CD4-positive, alpha-beta T cell treated with Interleukin-2 at 100 ng/mL for 4 hours (primary cell): ENCODE results near the gene CLEC1A.
"Not testable (repeated sequence)": the region's sequence is repeated elsewhere in the genome, so short reads cannot be mapped to it uniquely, and the experiment has no call there.

Experiments
- DNase-seq: peaks from one replicate; pipeline ENCODE4 v3.0.0-alpha.2; 2020; ENCODE audit warnings: low spot score

The CLEC1A gene

DNA sequence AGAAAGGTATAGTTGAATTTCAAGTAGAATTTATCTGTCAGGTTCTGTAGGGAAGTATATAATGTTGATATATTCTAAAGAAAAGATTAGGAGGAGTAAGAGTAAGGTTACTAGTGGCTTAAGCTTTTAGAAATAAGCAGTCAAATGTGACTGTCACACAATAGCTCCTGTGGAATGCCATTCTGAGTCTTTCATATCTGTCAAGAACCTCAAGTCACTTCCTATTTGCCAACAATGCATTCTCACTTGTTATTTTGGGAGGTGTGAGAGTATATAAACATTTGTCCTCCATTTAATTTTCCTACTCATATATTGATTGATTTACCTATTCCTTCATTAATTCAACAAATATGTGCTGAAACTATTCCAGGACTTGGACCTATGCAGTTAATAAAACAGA is 56.6 kb downstream of the CLEC1A start:
- no peak for DNase-seq

DNA sequence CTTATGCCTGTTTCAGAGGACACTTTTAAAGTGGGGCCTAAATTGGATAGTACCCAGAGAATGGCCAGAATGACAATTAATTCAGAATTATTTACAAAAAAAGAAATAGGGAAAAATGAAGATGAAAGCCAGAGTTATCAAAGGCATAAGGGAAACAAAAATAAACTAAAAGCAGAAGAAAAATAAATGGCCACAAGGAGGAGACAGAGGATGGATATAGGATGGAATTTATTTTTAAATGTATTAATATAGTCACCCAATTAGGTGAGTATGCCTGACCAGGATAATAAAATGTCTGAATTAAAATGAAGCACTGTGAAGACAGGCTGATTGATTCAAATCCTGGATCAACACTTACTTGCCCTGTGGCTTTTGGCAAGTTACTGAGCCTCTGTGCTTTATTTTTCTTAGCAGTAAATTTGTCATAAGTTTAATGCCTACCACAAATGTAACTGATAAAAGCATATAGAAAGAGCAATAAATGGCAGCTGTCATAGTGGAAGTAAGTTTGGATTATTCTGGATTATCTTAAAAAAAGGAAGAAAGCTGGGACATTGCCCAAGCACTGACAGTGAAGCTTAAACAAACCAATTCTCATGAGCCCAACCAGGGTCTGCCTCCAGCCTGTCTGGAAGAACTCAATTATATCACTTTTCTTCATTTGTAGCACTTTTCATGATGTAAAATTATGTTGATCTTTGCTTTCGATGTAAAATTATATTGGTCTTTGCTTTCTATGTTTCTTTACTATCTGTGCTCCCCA is 64.8 kb downstream of the CLEC1A start:
- no peak for DNase-seq

DNA sequence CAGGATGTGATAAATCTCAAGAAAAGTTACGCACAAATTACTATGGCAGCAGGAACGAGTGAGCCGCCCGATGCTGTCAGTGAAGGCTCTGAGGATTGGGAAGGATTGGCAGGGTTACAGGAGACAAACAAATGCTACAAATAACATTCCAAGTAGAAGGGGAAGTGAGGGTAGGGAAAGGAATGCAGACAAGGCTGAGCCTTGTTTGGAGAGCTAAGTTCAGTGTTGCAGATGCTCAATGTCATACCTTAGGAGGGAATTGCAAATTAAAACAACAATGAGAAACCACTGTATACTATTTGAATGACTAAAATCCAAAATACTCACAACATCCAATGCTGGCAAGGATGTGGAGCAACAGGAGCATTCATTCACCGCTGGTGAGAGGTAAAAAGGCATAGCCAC is 67.0 kb downstream of the CLEC1A start:
- no peak for DNase-seq

DNA sequence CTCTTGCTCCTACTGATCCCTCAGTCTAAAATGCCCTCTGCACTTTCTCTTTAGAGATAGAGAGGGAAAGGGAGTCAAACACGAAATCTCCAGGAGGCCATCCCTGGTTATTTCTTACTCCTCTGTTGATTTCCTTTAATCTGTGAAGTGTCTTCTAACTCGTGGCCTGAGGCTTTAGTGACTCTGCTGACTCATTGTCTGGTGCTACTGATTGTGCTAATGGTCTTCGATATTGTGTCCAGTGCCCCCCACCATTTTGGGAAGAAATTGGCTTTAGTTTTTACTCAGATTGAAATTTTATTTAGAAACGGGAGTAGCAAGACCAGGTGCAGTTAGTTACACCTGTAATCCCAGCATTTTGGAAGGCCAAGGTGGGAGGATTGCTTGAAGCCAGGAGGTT is 67.5 kb downstream of the CLEC1A start:
- DNase-seq, result no peak

DNA sequence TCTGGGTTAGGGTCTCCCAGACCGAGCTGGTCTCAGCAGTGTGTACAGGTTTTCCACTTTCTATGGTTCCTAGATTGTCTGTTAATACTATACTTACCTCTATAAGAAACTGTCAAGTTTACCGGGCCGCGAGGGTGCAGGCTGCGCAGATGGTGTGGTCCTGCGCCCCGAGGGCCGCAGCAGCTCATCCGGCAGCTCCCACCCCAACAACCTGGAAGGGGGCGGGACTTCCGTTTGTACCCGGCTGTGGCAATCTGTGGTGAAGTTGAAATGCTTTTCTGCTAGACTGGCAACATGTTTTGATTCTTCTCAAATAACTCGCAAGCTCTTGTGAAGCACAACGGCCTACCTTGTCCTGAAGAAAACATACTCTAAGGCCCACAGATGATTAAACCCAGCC is 68.3 kb downstream of the CLEC1A start, which contains the start of gene CLEC9A:
Gene CLEC9A, plus strand, starts transcription at position 237 of the 400 bp plus-strand sequence. CDS start 22,006 bp downstream, outside the sequence.
- DNase-seq, result no peak

DNA sequence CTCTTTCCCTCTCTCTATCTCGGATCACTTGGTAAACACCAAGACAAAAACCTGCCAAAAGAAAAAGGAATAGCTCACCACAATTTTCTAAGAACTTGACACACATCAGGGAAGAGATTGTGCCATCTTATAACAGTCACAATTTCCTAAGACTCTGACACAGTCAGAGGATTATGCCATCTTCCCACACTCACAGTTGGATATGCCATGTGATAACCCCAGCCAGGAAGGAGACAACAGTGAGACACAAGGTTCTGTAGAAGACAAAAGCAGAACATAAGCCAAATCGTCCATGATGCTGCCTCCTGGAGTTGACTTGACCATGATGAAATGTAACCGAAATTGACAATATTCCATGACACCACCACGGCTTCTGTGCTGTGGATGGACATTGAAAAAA is 71.1 kb downstream of the CLEC1A start:
- no peak for DNase-seq

DNA sequence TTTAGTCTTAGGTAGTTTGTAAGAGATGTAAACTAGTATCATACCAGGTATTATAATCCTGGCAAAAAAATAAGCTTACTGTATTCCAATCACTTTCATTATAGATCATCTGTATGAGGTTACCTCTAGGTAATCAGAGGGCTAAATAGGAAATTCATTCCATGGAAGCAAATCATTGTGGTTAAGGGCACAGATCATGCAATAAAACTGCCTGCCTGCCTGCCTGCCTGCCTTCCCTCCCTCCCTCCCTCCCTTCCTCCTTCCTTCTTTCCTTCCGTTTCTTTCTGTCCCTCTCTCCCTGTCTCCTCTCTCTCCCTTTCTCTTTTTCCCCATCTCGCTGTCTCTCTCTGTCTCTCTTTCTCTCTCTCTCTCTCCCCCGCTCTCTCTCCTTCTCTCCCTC is 71.5 kb downstream of the CLEC1A start:
- no peak for DNase-seq

DNA sequence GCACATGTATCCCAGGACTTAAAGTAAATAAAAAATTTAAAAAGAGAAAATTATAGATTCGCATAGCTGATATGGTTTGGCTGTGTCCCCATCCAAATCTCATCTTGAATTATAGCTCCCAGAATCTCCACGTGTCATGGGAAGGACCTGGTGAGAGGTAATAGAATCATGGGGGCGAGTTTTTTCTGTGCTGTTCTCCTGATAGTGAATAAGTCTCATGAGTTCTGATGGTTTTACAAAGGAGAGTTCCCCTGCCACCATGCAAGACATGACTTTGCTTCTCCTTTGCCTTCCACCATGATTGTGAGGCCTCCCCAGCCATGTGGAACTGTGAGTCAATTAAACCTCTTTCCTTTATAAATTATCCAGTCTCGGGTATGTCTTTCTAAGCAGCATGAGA is 72.1 kb downstream of the CLEC1A start:
- DNase-seq, result not testable (repeated sequence)

DNA sequence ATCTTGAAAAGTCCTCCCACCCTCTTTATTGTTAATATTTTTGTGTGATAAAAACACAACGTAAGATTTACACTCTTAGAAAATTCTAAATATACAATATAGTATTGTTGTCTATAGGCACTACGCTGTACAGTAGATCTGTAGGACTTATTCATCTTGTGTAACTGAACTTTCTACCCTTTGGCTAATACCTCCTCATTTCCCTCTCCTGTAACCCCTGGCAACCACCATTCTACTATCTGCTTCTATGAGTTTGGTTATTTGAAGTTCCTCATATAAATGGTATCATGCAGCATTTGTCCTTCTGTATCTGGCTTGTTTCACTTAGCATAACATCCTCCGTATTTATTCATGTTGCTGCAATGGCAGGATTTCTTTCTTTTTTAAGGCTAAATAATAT is 73.5 kb downstream of the CLEC1A start:
- no peak for DNase-seq

DNA sequence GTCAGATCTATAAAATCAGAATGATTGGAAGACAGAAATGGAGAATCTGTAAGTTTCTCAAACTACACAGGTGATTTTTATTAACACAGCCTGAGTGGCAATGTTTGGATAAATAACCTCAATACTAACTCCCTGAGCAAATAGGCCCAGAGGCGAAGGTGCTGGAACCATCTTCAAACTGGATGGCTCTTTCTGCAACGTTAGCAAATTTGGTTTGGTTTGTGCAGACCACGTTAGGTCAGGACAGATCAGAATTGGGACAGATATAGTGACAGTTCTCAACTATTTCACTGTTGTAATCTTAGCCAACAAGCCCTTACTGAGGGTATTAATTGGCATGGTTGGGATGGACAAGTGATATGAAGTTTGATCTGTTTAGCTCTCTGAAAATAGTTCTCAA is 77.4 kb downstream of the CLEC1A start:
- DNase-seq, result no peak
